GM19099 (cell line): ENCODE measurements around the gene EXOSC7.

Experiments
- POLR2A ChIP-seq: IDR thresholded peaks from 3 replicates; pipeline ENCODE4 v1.6.1; 2011; ENCODE audit warnings: low read depth; ENCODE audit not compliant: insufficient read length; ENCODE audit errors: extremely low read depth

EXOSC7 gene

DNA sequence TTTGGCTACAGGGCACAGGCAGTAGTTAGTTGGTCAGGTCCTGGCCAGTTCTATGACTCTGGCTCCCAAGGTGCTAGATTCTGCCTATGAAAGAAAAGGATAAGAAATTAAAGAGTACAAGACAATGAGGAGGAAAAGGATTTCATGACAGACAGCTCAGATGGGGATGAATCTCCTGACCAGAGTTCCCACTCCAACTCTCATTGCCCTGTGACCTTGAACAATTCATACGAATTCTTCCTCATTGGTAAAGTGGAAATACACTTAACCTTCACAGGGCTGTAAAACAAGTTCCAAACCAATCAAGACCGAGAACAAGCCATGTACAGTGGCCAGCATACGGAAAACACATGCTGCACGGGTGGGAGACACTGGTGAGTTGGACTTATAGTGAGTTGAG is 73.8 kb downstream of the EXOSC7 start:
- no peak for TF ChIP-seq POLR2A

DNA sequence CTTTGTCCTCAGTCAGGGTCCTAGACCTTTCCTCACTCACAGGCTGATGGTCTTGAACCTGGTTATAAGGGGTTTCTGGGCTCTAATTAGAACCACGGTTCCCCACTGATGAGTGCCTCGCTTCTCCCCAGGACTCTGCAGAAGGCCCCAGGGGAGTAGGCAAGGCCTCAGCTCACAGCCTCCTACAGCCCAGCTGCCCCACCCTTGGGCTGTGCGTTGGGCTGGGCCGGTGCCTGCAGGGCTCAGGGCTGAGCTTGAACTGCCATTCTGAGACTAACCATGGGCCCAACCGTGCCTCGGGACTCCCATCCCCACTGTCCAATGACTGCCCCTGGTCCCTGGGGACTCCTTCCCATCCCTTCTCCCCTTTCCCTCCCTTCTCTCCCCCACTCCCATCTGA is 75.6 kb downstream of the EXOSC7 start:
- no peak for TF ChIP-seq POLR2A

DNA sequence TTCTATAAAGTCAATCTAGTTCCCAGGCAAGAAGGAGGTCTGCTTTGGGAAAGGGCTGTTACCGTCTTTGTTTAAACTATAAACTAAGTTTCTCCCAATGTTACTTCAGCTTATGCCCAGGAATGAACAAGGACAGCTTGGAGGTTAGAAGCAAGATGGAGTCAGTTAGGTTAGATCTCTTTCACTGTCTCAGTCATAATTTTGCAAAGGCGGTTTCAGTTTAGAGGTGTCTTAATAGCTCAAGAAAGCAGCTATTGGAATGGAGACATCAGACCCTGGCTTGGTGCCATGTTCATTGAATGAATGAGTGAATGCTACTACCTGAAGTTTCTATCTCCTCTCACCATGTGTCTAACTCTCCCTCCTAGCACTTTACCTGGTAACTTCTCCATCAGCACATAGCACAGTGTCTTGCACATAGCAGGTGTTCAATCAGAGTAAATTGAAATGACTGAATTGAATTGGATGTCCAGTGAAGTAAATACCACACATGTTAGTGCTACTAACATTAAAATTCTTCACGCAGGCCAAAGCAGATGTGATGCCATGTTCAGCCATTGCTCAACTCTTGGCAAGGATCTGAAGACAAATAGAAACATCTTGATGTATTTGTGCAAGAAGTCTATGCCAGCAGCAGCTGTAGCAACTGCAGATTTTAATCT is 78.3 kb downstream of the EXOSC7 start:
- no peak for TF ChIP-seq POLR2A

DNA sequence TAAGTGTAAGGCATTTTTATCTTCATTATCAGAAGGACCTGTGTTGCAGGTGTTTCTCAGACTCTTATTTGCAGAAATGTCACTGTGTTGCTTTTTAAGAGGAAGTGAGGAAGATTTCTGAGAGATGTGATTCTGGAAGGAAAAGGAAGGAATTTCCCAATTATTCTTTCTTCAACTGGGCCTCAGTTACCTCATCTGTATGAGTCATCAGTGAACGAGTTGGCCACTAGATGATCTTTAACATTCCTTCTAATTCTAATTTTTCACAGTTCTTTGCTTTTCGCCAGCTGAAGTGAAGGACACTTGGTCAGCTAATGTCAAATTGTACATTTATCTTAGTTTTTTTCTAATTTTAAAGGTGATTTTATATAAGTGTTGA is 79.0 kb downstream of the EXOSC7 start:
- no peak for TF ChIP-seq POLR2A

DNA sequence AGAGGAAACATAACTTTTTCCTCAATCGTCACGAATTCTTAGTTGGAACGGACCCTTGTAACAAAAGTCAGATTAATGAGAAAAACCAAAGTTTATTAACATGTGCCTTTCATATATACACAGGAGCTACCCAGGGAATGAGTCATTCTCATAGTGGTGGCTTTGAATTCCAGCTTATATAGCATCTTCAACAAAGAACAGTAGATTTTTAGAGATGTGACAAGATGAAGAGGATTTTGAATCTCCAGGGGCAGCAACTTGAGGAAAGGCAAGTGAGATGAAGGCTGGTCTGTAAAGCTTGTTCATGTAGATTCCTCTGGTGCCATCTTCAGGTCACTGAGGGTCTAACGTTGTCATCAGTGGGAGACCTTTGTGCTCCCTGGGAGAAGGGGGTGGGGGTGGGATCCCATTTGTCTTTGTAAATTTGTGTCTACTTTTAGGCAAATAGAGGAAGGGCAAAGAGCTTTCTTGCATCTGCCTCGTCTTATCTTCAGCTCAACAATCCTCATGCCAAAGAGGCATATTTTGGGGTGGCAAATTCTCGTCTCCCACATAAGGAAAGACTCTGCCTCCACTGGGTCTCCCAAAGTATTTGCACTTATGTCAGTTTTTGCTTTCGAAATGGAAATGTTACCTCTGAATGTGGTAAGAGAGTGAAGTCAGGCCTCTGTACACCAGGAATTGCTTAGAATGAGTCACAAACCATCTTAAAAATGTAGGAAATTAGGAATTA is 79.5 kb downstream of the EXOSC7 start:
- no peak for TF ChIP-seq POLR2A

DNA sequence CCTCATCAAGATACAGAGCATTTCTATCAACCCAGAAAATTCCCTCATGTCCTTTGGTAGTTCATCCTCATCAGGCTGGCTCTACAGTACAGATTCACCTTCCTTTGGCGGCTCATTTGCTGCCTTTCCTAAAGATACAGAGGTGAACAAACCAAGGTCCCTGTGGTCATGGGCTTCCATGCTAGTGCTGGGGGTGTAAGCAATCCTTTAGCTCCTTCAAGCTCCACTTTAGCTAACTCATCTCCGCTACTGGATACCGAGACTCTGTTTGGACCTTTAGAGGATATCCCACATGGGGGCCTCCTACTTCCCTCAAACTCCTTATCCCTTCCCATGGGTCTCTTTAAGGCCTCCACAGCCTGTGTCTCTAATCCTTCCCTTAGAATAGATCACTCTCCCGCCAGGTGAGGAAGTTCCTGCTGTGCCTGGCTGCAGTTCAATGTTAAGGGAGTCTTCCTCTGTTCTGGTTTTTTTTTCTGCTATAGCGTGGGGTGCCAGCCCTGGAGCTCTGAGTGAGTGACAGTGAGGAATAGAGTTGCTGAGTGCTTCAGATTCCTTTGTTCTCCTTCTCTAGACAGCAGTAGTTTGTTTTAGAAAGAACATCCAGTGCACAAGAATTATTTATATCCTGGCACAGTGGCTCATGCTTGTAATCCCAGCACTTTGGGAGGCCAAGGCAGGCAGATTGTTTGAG is 80.7 kb downstream of the EXOSC7 start:
- TF ChIP-seq POLR2A = no peak

DNA sequence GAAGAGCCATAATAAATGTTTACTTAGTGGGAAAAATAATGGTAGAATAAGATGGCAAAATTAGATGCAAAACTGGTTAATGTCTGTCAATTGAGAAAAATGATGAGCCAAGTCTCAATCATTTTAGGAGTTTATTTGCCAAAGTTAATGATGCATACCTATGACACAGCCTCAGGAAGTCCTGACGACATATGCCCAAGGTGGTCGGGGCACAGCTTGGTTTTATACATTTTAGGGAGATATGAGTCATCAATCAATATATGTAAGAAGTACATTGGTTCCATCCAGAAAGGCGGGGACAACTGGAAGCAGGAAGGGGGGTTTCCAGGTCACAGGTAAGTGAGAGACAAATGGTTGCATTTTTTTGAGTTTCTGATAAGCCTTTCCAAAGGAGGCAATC is 81.5 kb downstream of the EXOSC7 start:
- no peak for TF ChIP-seq POLR2A

DNA sequence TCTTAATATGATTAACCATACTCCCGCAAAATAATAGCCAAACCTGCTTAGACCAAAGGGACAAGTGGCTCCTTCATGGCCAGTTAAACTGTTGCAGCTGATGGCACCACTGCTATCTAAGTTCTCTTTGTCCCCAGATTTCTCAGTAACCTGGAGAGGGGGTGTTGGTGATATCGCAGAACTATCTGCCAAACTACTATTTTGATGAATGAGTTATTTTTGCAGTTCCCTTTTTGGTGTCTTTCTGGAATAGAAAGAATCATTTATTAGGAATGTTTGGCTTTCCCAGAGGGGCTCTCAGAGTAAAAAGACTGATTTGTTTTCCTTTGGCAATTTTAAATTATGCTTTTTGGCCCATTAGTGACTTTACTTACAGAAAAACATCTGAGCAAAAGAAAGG is 83.1 kb downstream of the EXOSC7 start:
- TF ChIP-seq POLR2A = no peak

DNA sequence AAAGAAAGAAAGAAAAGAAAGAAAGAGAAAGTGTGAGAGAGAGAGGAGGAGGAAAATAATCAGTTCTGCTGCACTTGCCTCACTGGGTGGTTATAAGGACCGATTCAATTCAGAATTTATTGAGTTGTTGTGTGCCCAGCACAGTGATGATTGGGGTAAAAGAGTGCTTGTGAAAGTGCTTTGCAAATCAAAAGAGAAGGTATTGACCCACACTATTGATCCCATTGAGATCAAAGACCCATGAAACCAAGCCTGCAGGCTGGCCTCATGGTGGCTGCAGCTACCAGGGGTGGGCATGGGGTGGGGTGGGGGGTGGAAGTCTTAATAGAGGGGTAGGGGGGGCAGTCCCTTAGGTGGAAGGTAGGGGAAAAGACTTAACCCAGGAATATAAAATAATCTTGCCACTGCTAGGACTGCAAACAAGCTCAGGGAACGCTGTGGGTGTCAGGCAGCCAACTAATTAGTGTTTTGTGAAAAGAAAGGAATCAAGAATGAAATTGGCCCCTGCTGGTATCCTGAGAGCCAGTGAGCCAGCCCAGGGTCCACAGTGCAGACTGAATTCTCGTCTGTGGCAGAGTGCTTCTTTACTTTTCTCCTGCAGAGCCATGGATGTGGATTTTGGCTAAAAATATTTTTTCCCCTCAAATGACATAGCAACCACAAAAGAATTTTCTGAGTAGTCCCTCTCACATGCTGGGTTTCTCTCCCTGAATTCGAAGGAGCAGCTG is 84.3 kb downstream of the EXOSC7 start:
- no peak for TF ChIP-seq POLR2A
